Naive B cell (primary cell): ENCODE measurements around the gene CCDC69. TPM values are rescaled to one million over a fixed set of nuclear protein-coding genes. Genes with fewer than 3 reads are reported as not detected.

ENCODE experiments used
- ATAC-seq, 2 donors: fragments of 150-1000 bp; cut with Tn5 transposase; 2 replicates each; pipeline ENCODE4 v1.10.0; 2021; ENCODE audit warnings: low read depth in 2 of 2, mild to moderate bottlenecking in 2 of 2, moderate library complexity in 2 of 2
- DNase-seq: peaks from one replicate; pipeline ENCODE4 v3.0.0; 2022
- H3K27ac Mint-ChIP-seq, 6 donors: one replicate each; pipeline ENCODE4 v1.8.0; 2020 to 2022; ENCODE audit warnings: mild to moderate bottlenecking in 6 of 6, mixed read lengths in 6 of 6, moderate library complexity in 5 of 6, inconsistent platforms in 2 of 6
- H3K27me3 Mint-ChIP-seq, 3 donors: one replicate each; pipeline ENCODE4 v1.8.0; 2021 to 2022; ENCODE audit warnings: mixed read lengths in 3 of 3, mild to moderate bottlenecking in 1 of 3
- H3K36me3 Mint-ChIP-seq, 2 donors: one replicate each; pipeline ENCODE4 v1.8.0; 2020 to 2022; ENCODE audit warnings: mixed read lengths in 2 of 2, inconsistent platforms in 1 of 2, mild to moderate bottlenecking in 1 of 2
- H3K4me1 Mint-ChIP-seq, 3 donors: one replicate each; pipeline ENCODE4 v1.8.0; 2020 to 2022; ENCODE audit warnings: mixed read lengths in 3 of 3, inconsistent platforms in 1 of 3, mild to moderate bottlenecking in 1 of 3, moderate library complexity in 1 of 3
- H3K4me3 Mint-ChIP-seq, 8 donors: one replicate each; pipeline ENCODE4 v1.8.0; 2020 to 2022; ENCODE audit warnings: mild to moderate bottlenecking in 8 of 8, mixed read lengths in 8 of 8, moderate library complexity in 8 of 8, inconsistent platforms in 2 of 8
- H3K9me3 Mint-ChIP-seq, 7 donors: one replicate each; pipeline ENCODE4 v1.8.0; 2020 to 2022; ENCODE audit warnings: mixed read lengths in 7 of 7, mild to moderate bottlenecking in 5 of 7, inconsistent platforms in 2 of 7, moderate library complexity in 1 of 7
- polyA plus RNA-seq, 6 donors: library from polyadenylated mRNA; unstranded; fragments of 300-500 nt; fragmentation: Illumina TruSeq; gene quantifications; one replicate each; pipeline ENCODE4 v1.2.3, GENCODE V29; 2021; ENCODE audit warnings: low read depth in 6 of 6

Gene CCDC69
- polyA plus RNA-seq, 6 donors from 2014 or later: 76.4 to 143 (median 98.1) TPM

DNA sequence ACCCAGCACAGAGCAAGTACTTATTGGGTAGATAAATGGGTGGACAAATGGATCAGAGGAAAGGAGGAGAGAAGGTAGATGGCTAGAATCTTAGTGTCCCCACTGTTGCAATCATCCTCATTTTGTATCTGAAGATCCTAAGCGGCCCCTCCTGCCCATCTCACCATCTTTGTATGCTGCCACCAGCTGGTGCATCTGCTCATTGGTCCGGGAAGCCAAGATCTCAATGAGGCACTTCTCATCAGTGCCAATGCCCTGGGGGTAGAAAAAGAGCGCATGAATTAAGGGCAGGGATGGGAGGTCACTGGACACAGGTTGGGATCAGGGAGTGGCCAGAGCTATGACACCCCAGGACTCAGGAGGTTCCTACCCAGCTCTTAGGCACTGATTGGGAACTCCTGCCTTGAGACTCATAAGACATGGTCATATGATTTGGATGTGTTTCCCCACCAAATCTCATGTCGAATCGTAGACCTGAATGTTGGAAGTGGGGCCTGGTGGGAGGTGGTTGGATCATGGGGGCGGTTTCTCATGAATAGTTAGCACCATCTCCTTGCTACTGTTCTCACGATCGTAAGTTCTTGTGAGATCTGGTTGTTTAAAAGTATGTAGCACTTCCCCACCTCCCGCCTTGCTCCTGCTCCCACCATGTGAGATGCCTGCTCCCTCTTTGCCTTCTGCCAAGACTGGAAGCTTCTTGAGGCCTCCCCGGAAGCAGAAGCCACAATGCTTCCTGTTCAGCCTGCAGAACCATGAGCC is 86.6 kb downstream of the CCDC69 start:
- no peaks in the 10 kb centered on the region for H3K27me3 Mint-ChIP-seq
- peaks cover 35 to 61% of the 10 kb centered on the region in 2 donors for H3K36me3 Mint-ChIP-seq
- H3K27ac Mint-ChIP-seq: peak overlapping the region; percentile 31 to 90 (median 84)
- H3K4me1 Mint-ChIP-seq: peaks cover 82 to 90% (median 89%) of the 10 kb centered on the region in 3 donors
- ATAC-seq (no peak), DNase-seq (no peak)
- H3K9me3 Mint-ChIP-seq: no peaks in the 10 kb centered on the region
- peak overlapping the region in 1 of 8 donors; percentile 54 for H3K4me3 Mint-ChIP-seq

DNA sequence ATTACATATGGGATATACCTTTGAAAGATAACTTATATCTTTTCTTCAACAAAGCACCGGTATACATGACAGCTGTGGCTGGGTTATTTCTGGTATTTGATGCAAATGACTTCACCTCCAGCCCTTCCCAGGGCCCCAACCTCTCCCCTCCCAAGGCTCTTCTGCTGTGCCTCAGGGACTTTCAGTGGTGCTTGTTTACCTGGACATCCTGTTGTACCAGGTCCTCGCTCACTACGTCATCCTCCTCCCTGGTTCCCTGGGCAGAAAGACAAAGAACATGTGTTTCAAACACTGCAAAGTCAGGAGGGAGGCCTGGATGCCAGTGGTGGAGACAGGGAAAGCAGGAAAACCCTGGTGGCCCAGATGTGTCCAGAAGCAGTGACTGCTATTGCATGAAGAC is 89.7 kb downstream of the CCDC69 start:
- Mint-ChIP-seq H3K4me3 (peak overlapping the region in 4 of 8 donors; percentile 28 to 78 (median 54)), H3K36me3 (peaks cover 41 to 76% of the 10 kb centered on the region in 2 donors), H3K9me3 (no peaks in the 10 kb centered on the region), H3K4me1 (peaks cover 83 to 94% (median 92%) of the 10 kb centered on the region in 3 donors), H3K27ac (peak overlapping the region; percentile 2 to 86 (median 76)), H3K27me3 (no peaks in the 10 kb centered on the region)
- ATAC-seq: peak in 1 of 2 donors; percentile 29
- DNase-seq: no peak

- peaks cover 34 to 70% of the 10 kb centered on the region in 2 donors for H3K36me3 Mint-ChIP-seq
- no peaks in the 10 kb centered on the region for H3K9me3 Mint-ChIP-seq
- peak; percentile 86 to 87 for ATAC-seq
- H3K27ac Mint-ChIP-seq: peak overlapping the region; percentile 13 to 95 (median 63)
- no peaks in the 10 kb centered on the region for H3K27me3 Mint-ChIP-seq
- peak overlapping the region in 4 of 8 donors; percentile 49 to 83 (median 66) for H3K4me3 Mint-ChIP-seq
- DNase-seq: peak; percentile 46
- H3K4me1 Mint-ChIP-seq: peaks cover 78 to 94% (median 88%) of the 10 kb centered on the region in 3 donors
Observed at GRCh38 chr5:151132963-151133362, 90.9 kb downstream of the CCDC69 start.

Other genes starting within 250 kb of the CCDC69 start
- 1 to 10 TPM in 3 of 6 donors, under 1 TPM in 2, not detected in 1; 0.23 to 1.8 (median 1.1) TPM for gene GPX3, start 203.5 kb downstream of the CCDC69 start, polyA plus RNA-seq
- gene TNIP1, start 143.1 kb downstream of the CCDC69 start, polyA plus RNA-seq: 10 to 100 TPM; 36.2 to 68.2 (median 55.5) TPM
- gene ANXA6, start 66.3 kb downstream of the CCDC69 start, polyA plus RNA-seq: 100 to 1,000 TPM; 183 to 442 (median 326) TPM
- 10 to 100 TPM; 37.6 to 74.5 (median 53.4) TPM for gene GM2A, start 29.1 kb upstream of the CCDC69 start, polyA plus RNA-seq
- gene SLC36A3, start 79.7 kb upstream of the CCDC69 start, polyA plus RNA-seq: under 1 TPM in 1 of 6 donors, not detected in 5; 0.26 TPM
- not detected for gene SLC36A2, start 123.5 kb upstream of the CCDC69 start, polyA plus RNA-seq
- gene SLC36A1, start 223.5 kb upstream of the CCDC69 start, polyA plus RNA-seq: 1 to 10 TPM in 4 of 6 donors, under 1 TPM in 1, not detected in 1; 0.91 to 1.9 (median 1.4) TPM